Activated CD4-positive, alpha-beta memory T cell treated with anti-CD3 and anti-CD28 coated beads, Interleukin-2, amount 10 ng/mL, durations not matched to agents 7 days and 5 days (primary cell): ENCODE data around the gene SHBG. TPM values are rescaled to one million over a fixed set of nuclear protein-coding genes. Genes with fewer than 3 reads are reported as not detected.
A peak's percentile ranks its signal among the peaks of the same experiment; 100 is the strongest.

Experiments used
- CTCF ChIA-PET: fragments of 350-600 bp; sonication (Branson Sonifier 250); formaldehyde crosslinking; loops from one replicate; lab custom pipeline; 2021; ENCODE audit warnings: antibody characterized with exemption, inconsistent platforms; lab: Charles Lee
- POLR2A ChIA-PET: fragments of 350-600 bp; sonication (Branson Sonifier 250); formaldehyde crosslinking; loops from one replicate; lab custom pipeline; 2021; ENCODE audit warnings: antibody characterized with exemption; lab: Charles Lee
- DNase-seq: peaks from one replicate; pipeline ENCODE4 v3.0.0-alpha.2; 2020
- H3K27ac Mint-ChIP-seq: one replicate; pipeline ENCODE4 v1.8.0; 2021; ENCODE audit warnings: mild to moderate bottlenecking, mixed read lengths
- H3K27me3 Mint-ChIP-seq: one replicate; pipeline ENCODE4 v1.8.0; 2021; ENCODE audit warnings: mixed read lengths
- H3K36me3 Mint-ChIP-seq: one replicate; pipeline ENCODE4 v1.8.0; 2021; ENCODE audit warnings: low read depth, mixed read lengths
- H3K4me1 Mint-ChIP-seq: one replicate; pipeline ENCODE4 v1.8.0; 2021; ENCODE audit warnings: mixed read lengths
- H3K4me3 Mint-ChIP-seq: one replicate; pipeline ENCODE4 v1.8.0; 2021; ENCODE audit warnings: mild to moderate bottlenecking, mixed read lengths
- H3K9me3 Mint-ChIP-seq: one replicate; pipeline ENCODE4 v1.8.0; 2021; ENCODE audit warnings: mixed read lengths
- total RNA-seq, 2 experiments: library from RNA; stranded (reverse); gene quantifications; one replicate each; pipeline ENCODE4 v1.2.3, GENCODE V29; 2021

SHBG gene
- not detected for total RNA-seq

GRCh38 chr17:7629939-7630571 lies at the start of gene SHBG:
TSS of gene SHBG (plus strand) at chr17:7630135. CDS start at chr17:7630173, 38 bp downstream.
- Mint-ChIP-seq H3K27ac (no peak within 1 kb of the TSS), H3K9me3 (no peaks in the 10 kb centered on the region), H3K4me3 (no peak within 1 kb of the TSS), H3K27me3 (no peaks in the 10 kb centered on the region), H3K4me1 (peaks cover 16% of the 10 kb centered on the region), H3K36me3 (peaks cover 3% of the 10 kb centered on the region)
- no peak for DNase-seq
- ChIA-PET CTCF (interaction anchor here (0.7 to 1.0 kb wide), 2 partner anchors 56 to 58 kb away, joined by 3 to 4 read pairs; no protein-coding TSS in a partner anchor), POLR2A (interaction anchor here (0.8 to 6.4 kb wide), 2 partner anchors 16 to 57 kb away, joined by 4 to 57 read pairs; partner anchors contain the start of genes FXR2, TP53 and WRAP53)

- ChIA-PET POLR2A (interaction anchor here (0.9 to 8.7 kb wide), 6 partner anchors 8 to 105 kb away, joined by 3 to 169 read pairs (median 10); partner anchors contain the start of genes POLR2A, SENP3, SOX15 and TP53), CTCF (interaction anchor here (1.2 to 2.3 kb wide), 5 partner anchors 9 to 106 kb away, joined by 3 to 11 read pairs (median 5); partner anchors contain the start of genes FXR2, SENP3, SOX15 and TP53)
- peak overlapping the region; percentile 92 for H3K27ac Mint-ChIP-seq
- DNase-seq = no peak
- no peaks in the 10 kb centered on the region for H3K9me3 Mint-ChIP-seq
- peak overlapping the region; percentile 52 for H3K4me3 Mint-ChIP-seq
- H3K27me3 Mint-ChIP-seq = no peaks in the 10 kb centered on the region
- H3K4me1 Mint-ChIP-seq = peaks cover 86% of the 10 kb centered on the region
- H3K36me3 Mint-ChIP-seq = peaks cover 62% of the 10 kb centered on the region
Measured at GRCh38 chr17:7580604-7581575, 49.0 kb upstream of the SHBG start.

DNA sequence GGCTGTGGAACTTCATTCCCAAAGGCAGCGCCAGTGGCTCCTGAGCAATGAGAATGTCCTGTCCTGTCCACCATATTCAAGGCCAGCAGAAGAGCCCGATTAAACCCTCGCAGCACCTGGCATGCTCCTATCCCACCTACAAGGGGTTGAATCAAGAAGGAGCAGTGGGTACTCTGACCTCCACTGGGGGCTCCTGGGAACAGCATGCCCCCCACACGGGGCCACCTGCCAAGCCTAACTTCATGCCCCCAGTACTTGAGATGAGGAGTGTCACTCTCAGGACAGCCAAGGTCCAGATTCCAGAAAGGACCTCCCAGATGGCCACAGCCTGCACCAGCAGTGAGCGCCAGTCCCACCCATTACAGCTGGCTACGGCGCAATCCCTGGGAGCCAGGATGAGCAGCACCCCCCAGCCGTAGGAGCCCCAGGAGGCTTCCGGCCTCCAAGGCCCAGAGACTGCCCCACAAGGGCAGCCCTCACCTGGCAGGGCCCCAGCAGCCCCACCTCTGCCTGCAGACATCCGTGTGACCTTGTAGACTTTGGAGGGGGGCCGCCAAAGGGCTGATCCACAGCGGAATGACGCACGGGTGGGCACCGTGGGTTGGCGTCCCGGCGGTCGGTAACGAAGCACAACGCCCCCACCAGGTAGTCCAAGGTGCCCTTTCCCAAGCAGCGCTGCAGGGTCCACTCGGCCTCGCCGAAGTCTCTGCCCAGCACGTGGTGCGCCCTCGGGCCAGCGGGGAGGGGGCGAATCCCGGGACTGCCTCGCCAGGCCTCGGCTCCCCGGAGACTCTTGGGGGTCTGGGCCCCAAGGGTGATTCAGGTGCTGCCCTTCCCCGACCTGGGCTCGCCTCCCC lies 47.3 kb upstream of the SHBG start:
- Mint-ChIP-seq H3K9me3 (no peaks in the 10 kb centered on the region), H3K4me1 (peaks cover 76% of the 10 kb centered on the region), H3K27ac (peak overlapping the region; percentile 99), H3K27me3 (no peaks in the 10 kb centered on the region), H3K4me3 (peak overlapping the region; percentile 97), H3K36me3 (peaks cover 54% of the 10 kb centered on the region)
- POLR2A ChIA-PET = interaction anchor here (0.9 to 8.7 kb wide), 18 partner anchors 10 to 574 kb away, joined by 3 to 169 read pairs (median 11); partner anchors contain the start of genes ACADVL, ACAP1, DLG4 and FXR2
- DNase-seq = no peak
- CTCF ChIA-PET = interaction anchor here (2.1 to 4.1 kb wide), 5 partner anchors 8 to 536 kb away, joined by 4 to 29 read pairs (median 14); partner anchors contain the start of genes ALOXE3, SENP3, TMEM102 and TP53

DNA sequence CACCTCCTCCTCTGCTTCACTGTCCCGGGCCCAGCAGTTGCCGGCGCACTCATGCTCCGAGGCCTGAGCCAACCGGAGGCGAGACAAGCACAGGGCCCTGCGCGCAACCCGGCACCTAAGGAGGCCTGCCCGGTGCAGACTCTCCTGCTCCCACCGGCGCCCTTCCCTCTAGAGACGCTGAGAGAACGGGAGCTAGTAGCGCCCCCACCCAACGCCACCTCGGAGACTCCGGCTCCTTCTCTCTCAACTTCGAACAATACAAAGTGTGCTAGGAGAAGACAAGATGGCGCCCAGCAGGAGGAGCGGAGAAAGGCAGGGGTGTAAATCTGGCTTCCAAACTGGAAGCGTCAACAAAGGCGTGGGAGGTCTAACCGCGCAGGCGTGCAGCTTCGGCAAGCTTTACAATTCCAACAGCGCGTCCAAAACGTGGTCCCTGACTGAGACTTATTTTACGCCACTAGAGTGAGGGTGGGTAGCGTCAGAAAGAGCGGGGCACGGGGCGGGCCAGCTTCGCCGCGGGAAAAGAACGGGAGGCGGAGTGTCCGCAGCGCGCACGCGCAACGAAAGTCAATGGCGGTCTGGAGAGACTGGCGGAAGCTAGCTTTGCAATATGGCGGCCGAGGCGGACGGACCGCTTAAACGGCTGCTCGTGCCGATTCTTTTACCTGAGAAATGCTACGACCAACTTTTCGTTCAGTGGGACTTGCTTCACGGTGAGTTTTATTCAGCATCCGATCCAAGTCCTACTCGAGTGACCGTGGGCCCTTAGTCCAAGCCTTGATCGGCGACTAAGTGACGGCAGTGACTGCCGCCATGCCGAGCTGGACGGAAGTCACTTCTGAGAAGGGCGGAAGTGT lies 46.5 kb upstream of the SHBG start, which contains the start of gene MPDU1:
Gene MPDU1 (plus strand): TSS at position 600 of the 857 bp plus-strand sequence. CDS start 11 bp downstream, at position 611.
- Mint-ChIP-seq H3K36me3 (peaks cover 53% of the 10 kb centered on the region), H3K27me3 (no peaks in the 10 kb centered on the region), H3K4me3 (peak within 1 kb of the TSS; percentile 97), H3K27ac (peak within 1 kb of the TSS; percentile 99), H3K4me1 (peaks cover 68% of the 10 kb centered on the region), H3K9me3 (no peaks in the 10 kb centered on the region)
- CTCF ChIA-PET = interaction anchor here (1.1 to 4.1 kb wide), 10 partner anchors 9 to 535 kb away, joined by 3 to 29 read pairs (median 7); partner anchors contain the start of genes ALOXE3, SAT2, SENP3 and TMEM102
- POLR2A ChIA-PET = interaction anchor here (0.7 to 8.7 kb wide), 37 partner anchors 11 to 664 kb away, joined by 3 to 169 read pairs (median 5); partner anchors contain the start of genes ACADVL, ACAP1, CTC1 and DLG4
- peak; percentile 96 for DNase-seq

DNA sequence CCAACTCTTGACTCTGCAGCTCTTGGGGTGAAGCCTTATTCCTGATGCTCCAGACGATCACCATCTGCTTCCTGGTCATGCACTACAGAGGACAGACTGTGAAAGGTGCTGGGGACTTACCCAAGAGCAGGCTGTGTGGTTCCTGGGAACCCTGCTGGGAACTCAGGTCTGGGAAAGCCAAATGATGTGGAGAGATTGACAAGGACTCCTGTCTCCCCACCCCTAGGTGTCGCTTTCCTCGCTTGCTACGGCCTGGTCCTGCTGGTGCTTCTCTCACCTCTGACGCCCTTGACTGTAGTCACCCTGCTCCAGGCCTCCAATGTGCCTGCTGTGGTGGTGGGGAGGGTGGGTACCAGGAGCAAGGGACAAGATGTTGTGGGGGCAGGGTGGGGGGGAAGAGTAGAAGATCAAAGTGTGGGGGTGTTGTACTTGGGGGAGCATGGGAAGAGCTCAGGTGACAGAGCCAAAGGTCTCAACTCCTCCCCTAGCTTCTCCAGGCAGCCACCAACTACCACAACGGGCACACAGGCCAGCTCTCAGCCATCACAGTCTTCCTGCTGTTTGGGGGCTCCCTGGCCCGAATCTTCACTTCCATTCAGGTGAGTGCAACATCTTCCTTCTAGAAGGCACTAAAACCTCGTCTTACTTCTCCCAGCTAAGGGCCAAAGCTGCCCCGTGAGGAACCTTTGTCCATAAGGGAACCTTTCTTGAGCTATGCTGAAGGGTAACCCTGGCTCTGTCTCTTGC lies 43.1 kb upstream of the SHBG start:
- no peaks in the 10 kb centered on the region for H3K27me3 Mint-ChIP-seq
- peaks cover 38% of the 10 kb centered on the region for H3K4me1 Mint-ChIP-seq
- H3K27ac Mint-ChIP-seq = no peak overlapping the region
- no peak for DNase-seq
- CTCF ChIA-PET = interaction anchor here (0.9 to 4.1 kb wide), 5 partner anchors 8 to 231 kb away, joined by 4 to 29 read pairs (median 5); partner anchors contain the start of genes SENP3, TP53 and WRAP53
- no peak overlapping the region for H3K4me3 Mint-ChIP-seq
- POLR2A ChIA-PET = interaction anchor here (5.1 to 8.7 kb wide), 2 partner anchors 14 to 100 kb away, joined by 129 to 169 read pairs; partner anchors contain the start of genes TP53 and WRAP53
- H3K36me3 Mint-ChIP-seq = peaks cover 39% of the 10 kb centered on the region
- no peaks in the 10 kb centered on the region for H3K9me3 Mint-ChIP-seq

GRCh38 chr17:7587420-7588151 lies 42.3 kb upstream of the SHBG start:
- ChIA-PET CTCF (interaction anchor here (0.9 to 1.5 kb wide), 2 partner anchors 156 to 231 kb away, joined by 5 read pairs; no protein-coding TSS in a partner anchor), POLR2A (interaction anchor here (5.1 to 8.7 kb wide), 2 partner anchors 15 to 99 kb away, joined by 129 to 169 read pairs; partner anchors contain the start of genes TP53 and WRAP53)
- Mint-ChIP-seq H3K27ac (peak overlapping the region; percentile 35), H3K27me3 (no peaks in the 10 kb centered on the region), H3K4me3 (no peak overlapping the region), H3K9me3 (no peaks in the 10 kb centered on the region), H3K4me1 (peaks cover 30% of the 10 kb centered on the region), H3K36me3 (peaks cover 42% of the 10 kb centered on the region)
- DNase-seq = no peak

GRCh38 chr17:7588553-7589203 lies 41.3 kb upstream of the SHBG start:
- POLR2A ChIA-PET = interaction anchor here (1.0 to 2.3 kb wide), 7 partner anchors 9 to 103 kb away, joined by 3 to 17 read pairs (median 3); partner anchors contain the start of genes CD68, TP53 and WRAP53
- Mint-ChIP-seq H3K9me3 (no peaks in the 10 kb centered on the region), H3K4me3 (no peak overlapping the region), H3K27me3 (no peaks in the 10 kb centered on the region), H3K36me3 (peaks cover 51% of the 10 kb centered on the region), H3K4me1 (peaks cover 22% of the 10 kb centered on the region), H3K27ac (no peak overlapping the region)
- no peak for DNase-seq
- CTCF ChIA-PET = interaction anchor here (0.6 to 2.4 kb wide), 24 partner anchors 8 to 238 kb away, joined by 3 to 24 read pairs (median 4); partner anchors contain the start of genes CHRNB1, FXR2, SENP3 and TMEM256

GRCh38 chr17:7589204-7589868 lies 40.6 kb upstream of the SHBG start:
- Mint-ChIP-seq H3K9me3 (no peaks in the 10 kb centered on the region), H3K4me1 (peaks cover 22% of the 10 kb centered on the region), H3K36me3 (peaks cover 58% of the 10 kb centered on the region), H3K27ac (peak overlapping the region; percentile 26), H3K27me3 (no peaks in the 10 kb centered on the region), H3K4me3 (no peak overlapping the region)
- peak; percentile 71 for DNase-seq
- ChIA-PET CTCF (interaction anchor here (0.6 to 2.4 kb wide), 26 partner anchors 9 to 253 kb away, joined by 3 to 24 read pairs (median 4); partner anchors contain the start of genes ACAP1, CHRNB1, FXR2 and SENP3), POLR2A (interaction anchor here (1.0 to 2.3 kb wide), 8 partner anchors 9 to 104 kb away, joined by 3 to 17 read pairs (median 4); partner anchors contain the start of genes CD68, TP53 and WRAP53)
